OCI-LY1 (cell line): Measurements from ENCODE around the gene SLC12A8.

Experiments
- H2AFZ ChIP-seq: fragments of 200-600 bp; sonication (generic), shearing (Covaris generic); 2 replicates; pipeline ENCODE4 v1.6.0; 2014; ENCODE audit warnings: antibody characterized with exemption, mild to moderate bottlenecking, low read length
- H3F3A ChIP-seq: fragments of 200-600 bp; sonication (generic), shearing (Covaris generic); 2 replicates; pipeline ENCODE4 v1.6.0; 2014; ENCODE audit warnings: mild to moderate bottlenecking, antibody characterized with exemption, low read length, moderate library complexity; ENCODE audit not compliant: insufficient read depth
- H3K27ac ChIP-seq: fragments of 200-600 bp; sonication (generic); 2 replicates; pipeline ENCODE4 v1.5.1; 2014; ENCODE audit warnings: low read length, mixed run types, mild to moderate bottlenecking, low read depth; ENCODE audit not compliant: poor library complexity, severe bottlenecking
- H3K27me3 ChIP-seq: fragments of 200-600 bp; sonication (generic); 2 replicates; pipeline ENCODE4 v1.6.0; 2014; ENCODE audit warnings: antibody characterized with exemption, mild to moderate bottlenecking, low read length, moderate library complexity; ENCODE audit not compliant: insufficient read depth
- H3K36me3 ChIP-seq: fragments of 200-600 bp; sonication (generic); 2 replicates; pipeline ENCODE4 v1.6.1; 2014; ENCODE audit warnings: mild to moderate bottlenecking, antibody characterized with exemption, low read length, moderate library complexity, mixed read lengths; ENCODE audit not compliant: insufficient read depth
- H3K4me1 ChIP-seq: fragments of 200-600 bp; sonication (generic); 2 replicates; pipeline ENCODE4 v1.5.1; 2014; ENCODE audit warnings: mild to moderate bottlenecking, low read length, moderate library complexity; ENCODE audit not compliant: insufficient read depth, severe bottlenecking
- H3K4me2 ChIP-seq: fragments of 200-600 bp; sonication (generic), shearing (Covaris generic); 2 replicates; pipeline ENCODE4 v1.6.1; 2014; ENCODE audit warnings: low read length
- H3K4me3 ChIP-seq: fragments of 200-600 bp; sonication (generic); 2 replicates; pipeline ENCODE4 v1.5.1; 2014; ENCODE audit warnings: low read length, low read depth, mild to moderate bottlenecking, mixed read lengths; ENCODE audit not compliant: poor library complexity, severe bottlenecking
- H3K79me2 ChIP-seq: fragments of 200-600 bp; shearing (Covaris generic); 2 replicates; pipeline ENCODE4 v1.6.1; 2016; ENCODE audit warnings: mixed run types, low read length, mixed read lengths; ENCODE audit not compliant: insufficient read depth
- H3K9ac ChIP-seq: fragments of 200-600 bp; sonication (generic), shearing (Covaris generic); 2 replicates; pipeline ENCODE4 v1.6.1; 2014; ENCODE audit warnings: mild to moderate bottlenecking, low read length, mixed read lengths
- H3K9me2 ChIP-seq: fragments of 200-600 bp; sonication (generic), shearing (Covaris generic); 2 replicates; pipeline ENCODE4 v1.6.1; 2014; ENCODE audit warnings: low read depth, mild to moderate bottlenecking, low read length, mixed read lengths
- H3K9me3 ChIP-seq: fragments of 200-600 bp; shearing (Covaris generic); 2 replicates; pipeline ENCODE4 v1.6.1; 2014; ENCODE audit warnings: low read length, mixed read lengths
- H4K20me1 ChIP-seq: fragments of 200-600 bp; sonication (generic), shearing (Covaris generic); 2 replicates; pipeline ENCODE4 v1.6.0; 2016; ENCODE audit warnings: mild to moderate bottlenecking, low read length; ENCODE audit not compliant: insufficient read depth
- EZH2 ChIP-seq: fragments of 200-600 bp; sonication (generic), shearing (Covaris generic); IDR thresholded peaks from 2 replicates; pipeline ENCODE4 v1.8.0; 2017; ENCODE audit warnings: borderline replicate concordance, mixed run types, mild to moderate bottlenecking, antibody characterized with exemption, low read length, moderate library complexity, mixed read lengths
- TF ChIP-seq, protein P1 (sequence below): fragments of 200-600 bp; sonication (generic), shearing (Covaris generic); IDR thresholded peaks from 2 replicates; pipeline ENCODE4 v1.5.1; 2017; ENCODE audit warnings: mild to moderate bottlenecking, antibody characterized with exemption, low read length, moderate library complexity, mixed read lengths

Gene SLC12A8

DNA sequence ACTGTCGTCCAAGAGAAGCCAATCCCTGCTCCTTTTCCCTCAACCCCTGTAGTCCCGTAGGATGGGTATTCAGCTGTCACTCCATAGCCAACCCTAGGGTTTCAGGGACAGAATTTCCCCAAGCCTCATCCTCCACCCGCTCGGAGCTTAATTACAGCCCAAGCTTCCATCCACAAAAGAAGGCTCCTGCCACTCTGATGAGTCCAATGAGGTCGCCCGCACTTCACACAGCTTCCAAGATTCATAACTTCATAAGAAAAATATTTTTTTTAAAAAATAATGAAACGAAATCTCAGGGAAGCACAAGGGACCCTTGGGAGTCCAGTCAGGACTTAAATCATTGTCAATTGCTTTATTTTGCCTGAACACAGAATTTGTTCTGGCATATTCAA is 75.6 kb downstream of the SLC12A8 start:
- H4K20me1 ChIP-seq, result no peaks in the 10 kb centered on the region
- no peaks in the 10 kb centered on the region for H3K9me2 ChIP-seq
- TF ChIP-seq, protein P1, sequence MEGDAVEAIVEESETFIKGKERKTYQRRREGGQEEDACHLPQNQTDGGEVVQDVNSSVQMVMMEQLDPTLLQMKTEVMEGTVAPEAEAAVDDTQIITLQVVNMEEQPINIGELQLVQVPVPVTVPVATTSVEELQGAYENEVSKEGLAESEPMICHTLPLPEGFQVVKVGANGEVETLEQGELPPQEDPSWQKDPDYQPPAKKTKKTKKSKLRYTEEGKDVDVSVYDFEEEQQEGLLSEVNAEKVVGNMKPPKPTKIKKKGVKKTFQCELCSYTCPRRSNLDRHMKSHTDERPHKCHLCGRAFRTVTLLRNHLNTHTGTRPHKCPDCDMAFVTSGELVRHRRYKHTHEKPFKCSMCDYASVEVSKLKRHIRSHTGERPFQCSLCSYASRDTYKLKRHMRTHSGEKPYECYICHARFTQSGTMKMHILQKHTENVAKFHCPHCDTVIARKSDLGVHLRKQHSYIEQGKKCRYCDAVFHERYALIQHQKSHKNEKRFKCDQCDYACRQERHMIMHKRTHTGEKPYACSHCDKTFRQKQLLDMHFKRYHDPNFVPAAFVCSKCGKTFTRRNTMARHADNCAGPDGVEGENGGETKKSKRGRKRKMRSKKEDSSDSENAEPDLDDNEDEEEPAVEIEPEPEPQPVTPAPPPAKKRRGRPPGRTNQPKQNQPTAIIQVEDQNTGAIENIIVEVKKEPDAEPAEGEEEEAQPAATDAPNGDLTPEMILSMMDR, result no peak
- no peak for TF ChIP-seq EZH2
- H3K9ac ChIP-seq, result no peak overlapping the region
- H3K4me3 ChIP-seq, result no peak overlapping the region
- no peaks in the 10 kb centered on the region for H3K79me2 ChIP-seq
- H3K27ac ChIP-seq, result no peak overlapping the region
- peaks cover 5% of the 10 kb centered on the region for H3K4me1 ChIP-seq
- H2AFZ ChIP-seq, result no peak overlapping the region
- H3K27me3 ChIP-seq, result no peaks in the 10 kb centered on the region; the same call in 1 of the 2 replicates
- H3F3A ChIP-seq, result no peaks in the 10 kb centered on the region
- no peak overlapping the region for H3K4me2 ChIP-seq
- no peaks in the 10 kb centered on the region for H3K9me3 ChIP-seq
- H3K36me3 ChIP-seq, result no peaks in the 10 kb centered on the region

DNA sequence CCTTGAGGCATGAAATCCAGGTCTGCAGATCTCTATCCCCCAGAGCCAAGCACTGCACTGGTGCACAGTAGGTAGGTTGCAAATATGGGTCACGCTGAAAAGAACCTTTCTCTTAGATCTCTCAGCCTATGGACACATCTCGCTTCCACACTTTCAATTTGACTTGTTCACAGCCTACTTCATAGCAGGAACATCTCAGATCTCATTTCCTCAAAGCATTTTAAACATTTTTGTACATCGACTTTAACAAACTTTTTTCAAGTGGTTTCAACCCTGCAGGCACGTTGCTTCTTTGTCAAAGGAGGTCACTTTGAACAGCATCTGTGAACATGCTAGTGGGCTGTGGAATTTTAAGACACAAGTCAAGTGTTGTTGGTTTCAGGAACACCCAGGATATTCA is 76.0 kb downstream of the SLC12A8 start:
- Histone ChIP-seq H3K36me3 (no peaks in the 10 kb centered on the region), H3K9ac (no peak overlapping the region), H3F3A (no peaks in the 10 kb centered on the region), H3K9me2 (no peaks in the 10 kb centered on the region), H3K4me2 (no peak overlapping the region), H3K9me3 (no peaks in the 10 kb centered on the region), H3K27ac (no peak overlapping the region), H3K27me3 (no peaks in the 10 kb centered on the region; the same call in 1 of the 2 replicates), H2AFZ (no peak overlapping the region), H3K4me1 (peaks cover under 1% of the 10 kb centered on the region), H3K4me3 (no peak overlapping the region), H4K20me1 (no peaks in the 10 kb centered on the region), H3K79me2 (no peaks in the 10 kb centered on the region)
- TF ChIP-seq EZH2, result no peak
- TF ChIP-seq, protein P1, result no peak

DNA sequence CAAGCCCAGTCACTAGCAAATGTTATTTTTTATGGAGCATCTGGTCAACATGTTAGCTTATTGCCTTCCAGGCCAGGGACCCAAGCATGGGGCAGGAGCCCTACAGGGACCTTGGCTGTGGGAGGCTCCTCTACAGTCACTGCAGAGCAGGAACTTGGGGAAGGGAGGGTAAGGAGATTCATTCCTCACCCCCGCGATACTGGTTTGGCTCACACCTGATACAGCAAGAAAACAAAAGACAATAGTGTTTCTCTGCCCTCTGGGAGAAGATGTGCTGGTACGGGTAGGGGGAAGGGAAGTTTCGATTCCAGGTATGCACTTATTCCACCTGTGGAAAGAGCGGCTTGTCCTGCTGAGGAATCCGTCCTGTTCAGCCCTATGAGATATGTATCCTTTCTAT is 77.6 kb downstream of the SLC12A8 start:
- H3K4me1 ChIP-seq, result no peaks in the 10 kb centered on the region
- no peak overlapping the region for H3K4me2 ChIP-seq
- no peaks in the 10 kb centered on the region for H4K20me1 ChIP-seq
- H3F3A ChIP-seq, result no peaks in the 10 kb centered on the region
- no peak overlapping the region for H3K27ac ChIP-seq
- TF ChIP-seq EZH2, result no peak
- TF ChIP-seq, protein P1, result no peak
- H3K27me3 ChIP-seq, result no peaks in the 10 kb centered on the region
- no peak overlapping the region for H3K4me3 ChIP-seq
- H3K79me2 ChIP-seq, result no peaks in the 10 kb centered on the region
- no peaks in the 10 kb centered on the region for H3K9me2 ChIP-seq
- no peak overlapping the region for H2AFZ ChIP-seq
- H3K36me3 ChIP-seq, result no peaks in the 10 kb centered on the region
- H3K9me3 ChIP-seq, result no peaks in the 10 kb centered on the region
- no peak overlapping the region for H3K9ac ChIP-seq
